Peyer's patch (tissue), 4 donors: Measurements from ENCODE around the gene NES. TPM values are rescaled to one million over a fixed set of nuclear protein-coding genes. Genes with fewer than 3 reads are reported as not detected.

Source experiments
- DNase-seq, 3 donors: peaks; one replicate each; pipeline ENCODE4 v3.0.0-alpha.2; 2017 to 2019
- H3K27ac ChIP-seq, 4 donors: fragments of 200-600 bp; sonication (generic); one replicate each; pipeline ENCODE4 v1.5.1; 2016 to 2019
- H3K27me3 ChIP-seq, 2 donors: fragments of 200-600 bp; sonication (generic); one replicate each; pipeline ENCODE4 v1.5.1; 2019
- H3K36me3 ChIP-seq, 3 donors: fragments of 200-600 bp; sonication (generic); one replicate each; pipeline ENCODE4 v1.5.1; 2016 to 2019
- H3K4me1 ChIP-seq, 4 donors: fragments of 200-600 bp; sonication (generic); one replicate each; pipeline ENCODE4 v1.5.1; 2016 to 2019
- H3K4me3 ChIP-seq, 4 donors: fragments of 200-600 bp; sonication (generic); 1 replicate in 3 of 4; 2 replicates in 1 of 4; pipeline ENCODE4 v1.5.1; 2016 to 2019; ENCODE audit warnings: mild to moderate bottlenecking in 1 of 4
- H3K9me3 ChIP-seq, 4 donors: fragments of 200-600 bp; sonication (generic); one replicate each; pipeline ENCODE4 v1.5.1; 2016 to 2019; ENCODE audit warnings: mild to moderate bottlenecking in 1 of 4
- POLR2A ChIP-seq, 2 donors: fragments of 450-650 bp; IDR thresholded peaks; one replicate each; pipeline ENCODE4 v1.5.1; 2017; ENCODE audit warnings: antibody characterized with exemption in 2 of 2, mild to moderate bottlenecking in 2 of 2, moderate library complexity in 2 of 2
- total RNA-seq, 4 donors: library from RNA; depleted of rRNA; stranded (reverse); fragments of >200 nt; gene quantifications; one replicate each; pipeline ENCODE4 v1.1.0, GENCODE V29; 2016
- TF ChIP-seq, protein P1 (sequence below), 6 experiments: fragments of 450-650 bp in 4 of 6; fragments of 200-600 bp in 2 of 6; sonication (generic) in 1 of 6; IDR thresholded peaks; one replicate each; pipeline ENCODE4 v1.5.1; 2017 to 2019; ENCODE audit warnings: antibody characterized with exemption in 6 of 6, mild to moderate bottlenecking in 3 of 6, moderate library complexity in 1 of 6

NES gene
- total RNA-seq, 4 donors from 2014 or later, result 2.8 to 25.6 (median 3.1) TPM

DNA sequence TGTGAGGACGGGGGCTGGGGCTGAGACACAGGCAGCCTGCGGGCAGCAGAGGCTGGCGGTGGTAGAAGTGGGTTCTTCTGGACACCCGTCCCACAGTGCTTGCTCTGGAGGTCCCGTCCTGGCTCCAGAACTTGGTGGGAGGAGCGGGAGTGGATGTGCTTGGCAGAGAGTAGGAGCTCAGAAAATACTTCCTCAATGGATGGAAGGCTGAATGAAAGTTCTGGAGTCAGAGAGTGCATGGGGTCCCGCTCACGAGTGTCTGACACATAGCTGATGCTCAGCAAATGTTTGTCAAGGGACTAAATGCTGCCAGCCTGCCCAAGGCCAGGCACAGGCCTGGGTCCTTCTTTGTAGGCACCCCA is 13.4 kb upstream of the NES start:
- Histone ChIP-seq H3K27ac (no peak overlapping the region), H3K9me3 (no peaks in the 10 kb centered on the region), H3K4me1 (peaks cover 0 to 18% (median 1%) of the 10 kb centered on the region in 4 donors), H3K4me3 (no peak overlapping the region), H3K27me3 (peaks cover 0 to 8% of the 10 kb centered on the region in 2 donors), H3K36me3 (no peaks in the 10 kb centered on the region)
- TF ChIP-seq, protein P1, sequence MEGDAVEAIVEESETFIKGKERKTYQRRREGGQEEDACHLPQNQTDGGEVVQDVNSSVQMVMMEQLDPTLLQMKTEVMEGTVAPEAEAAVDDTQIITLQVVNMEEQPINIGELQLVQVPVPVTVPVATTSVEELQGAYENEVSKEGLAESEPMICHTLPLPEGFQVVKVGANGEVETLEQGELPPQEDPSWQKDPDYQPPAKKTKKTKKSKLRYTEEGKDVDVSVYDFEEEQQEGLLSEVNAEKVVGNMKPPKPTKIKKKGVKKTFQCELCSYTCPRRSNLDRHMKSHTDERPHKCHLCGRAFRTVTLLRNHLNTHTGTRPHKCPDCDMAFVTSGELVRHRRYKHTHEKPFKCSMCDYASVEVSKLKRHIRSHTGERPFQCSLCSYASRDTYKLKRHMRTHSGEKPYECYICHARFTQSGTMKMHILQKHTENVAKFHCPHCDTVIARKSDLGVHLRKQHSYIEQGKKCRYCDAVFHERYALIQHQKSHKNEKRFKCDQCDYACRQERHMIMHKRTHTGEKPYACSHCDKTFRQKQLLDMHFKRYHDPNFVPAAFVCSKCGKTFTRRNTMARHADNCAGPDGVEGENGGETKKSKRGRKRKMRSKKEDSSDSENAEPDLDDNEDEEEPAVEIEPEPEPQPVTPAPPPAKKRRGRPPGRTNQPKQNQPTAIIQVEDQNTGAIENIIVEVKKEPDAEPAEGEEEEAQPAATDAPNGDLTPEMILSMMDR (IDR thresholded peaks at IDR 0.05), result no peak
- TF ChIP-seq POLR2A (IDR thresholded peaks at IDR 0.05), result no peak
- no peak for DNase-seq

DNA sequence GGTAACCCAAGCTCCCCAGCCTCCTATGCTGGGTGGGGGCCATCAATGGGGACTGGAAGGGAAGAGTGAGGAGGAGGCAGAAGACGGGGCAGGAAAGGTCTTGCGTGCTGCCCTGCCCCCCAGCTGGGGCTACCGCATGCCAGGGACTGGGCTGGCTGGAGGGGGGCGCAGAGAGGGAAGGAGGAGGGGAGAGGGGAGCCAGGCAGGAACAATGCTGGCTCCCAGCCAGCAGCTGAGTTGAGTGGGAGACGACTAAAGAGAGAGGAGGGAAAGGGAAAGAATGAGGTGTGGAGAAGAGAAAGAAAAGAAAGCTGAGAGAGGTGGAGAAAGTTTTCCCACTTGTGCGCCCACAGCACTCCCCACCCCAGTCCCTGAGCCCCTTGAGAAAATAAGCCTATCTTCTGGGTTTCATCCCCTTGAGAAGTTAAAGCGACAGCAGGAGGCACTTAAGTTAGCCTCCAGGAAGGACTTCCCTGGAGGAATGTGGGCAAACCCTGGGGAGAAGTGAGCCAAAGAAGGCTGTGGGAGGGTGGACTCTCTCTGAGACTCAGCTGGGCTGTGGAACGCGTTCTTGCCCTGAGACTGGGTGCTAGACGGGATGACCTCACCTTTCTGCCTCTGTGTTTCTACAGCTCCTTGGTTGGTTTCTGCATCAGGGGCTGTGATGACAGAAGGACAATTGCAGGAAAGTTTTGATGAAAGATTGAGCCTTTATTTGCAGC is 12.9 kb upstream of the NES start:
- DNase-seq, result no peak
- Histone ChIP-seq H3K9me3 (no peaks in the 10 kb centered on the region), H3K36me3 (no peaks in the 10 kb centered on the region), H3K27me3 (peaks cover 0 to 8% of the 10 kb centered on the region in 2 donors), H3K4me1 (peaks cover 0 to 18% (median 1%) of the 10 kb centered on the region in 4 donors), H3K4me3 (no peak overlapping the region), H3K27ac (no peak overlapping the region)
- TF ChIP-seq POLR2A (IDR thresholded peaks at IDR 0.05), result no peak
- TF ChIP-seq, protein P1 (IDR thresholded peaks at IDR 0.05), result no peak

DNA sequence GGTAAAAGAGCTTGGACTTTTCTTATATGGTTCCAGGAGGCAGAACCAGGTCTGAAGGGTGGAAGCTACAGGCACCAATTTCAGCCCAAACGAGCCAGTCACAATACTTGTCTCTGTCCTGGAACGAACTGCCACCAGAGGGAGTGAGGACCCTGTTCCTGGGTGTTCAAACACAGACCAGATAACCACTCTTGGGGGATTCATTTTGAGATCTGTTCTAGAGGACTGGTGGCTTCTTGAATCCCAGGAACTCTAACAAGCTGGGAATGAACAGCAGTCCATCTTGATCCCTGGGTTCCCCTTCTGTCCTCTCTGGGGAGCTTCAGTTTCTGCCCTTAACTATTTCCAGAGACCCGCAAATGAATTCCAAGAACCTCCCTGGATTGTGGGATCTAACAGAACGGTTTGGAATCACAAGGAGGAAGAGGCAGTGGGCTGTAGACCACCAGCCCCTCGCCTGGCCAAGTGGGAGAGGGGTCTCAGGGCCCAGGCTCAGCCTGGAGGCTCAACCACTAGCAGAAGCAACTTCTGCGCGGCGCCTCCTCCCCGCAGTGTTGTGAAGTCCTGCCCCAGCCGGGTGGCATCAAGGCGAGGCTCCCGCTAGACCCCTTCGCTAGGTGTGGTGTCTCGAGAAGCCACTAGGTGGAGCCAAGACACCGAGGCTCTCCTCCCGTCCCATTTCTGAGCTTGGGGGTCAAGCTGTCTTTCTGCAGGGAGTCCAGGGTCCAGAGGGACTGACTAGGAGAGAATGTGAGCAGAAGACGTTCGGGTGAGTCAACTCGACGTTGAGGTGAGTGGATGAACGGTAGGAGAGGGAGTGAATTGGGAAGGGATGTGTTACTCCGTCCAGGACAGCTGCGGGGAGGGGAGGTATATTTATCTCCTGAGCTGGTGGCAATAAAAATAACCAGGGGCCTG is 12.1 kb upstream of the NES start:
- peak; percentile 74 to 90 (median 77) for DNase-seq
- no peak overlapping the region for H3K27ac ChIP-seq
- H3K27me3 ChIP-seq, result peaks cover 0 to 8% of the 10 kb centered on the region in 2 donors
- TF ChIP-seq, protein P1 (IDR thresholded peaks at IDR 0.05), result peak; percentile 70 to 92 (median 86)
- TF ChIP-seq POLR2A (IDR thresholded peaks at IDR 0.05), result no peak
- H3K9me3 ChIP-seq, result no peaks in the 10 kb centered on the region
- peaks cover 0 to 18% (median 1%) of the 10 kb centered on the region in 4 donors for H3K4me1 ChIP-seq
- H3K36me3 ChIP-seq, result no peaks in the 10 kb centered on the region
- H3K4me3 ChIP-seq, result no peak overlapping the region

DNA sequence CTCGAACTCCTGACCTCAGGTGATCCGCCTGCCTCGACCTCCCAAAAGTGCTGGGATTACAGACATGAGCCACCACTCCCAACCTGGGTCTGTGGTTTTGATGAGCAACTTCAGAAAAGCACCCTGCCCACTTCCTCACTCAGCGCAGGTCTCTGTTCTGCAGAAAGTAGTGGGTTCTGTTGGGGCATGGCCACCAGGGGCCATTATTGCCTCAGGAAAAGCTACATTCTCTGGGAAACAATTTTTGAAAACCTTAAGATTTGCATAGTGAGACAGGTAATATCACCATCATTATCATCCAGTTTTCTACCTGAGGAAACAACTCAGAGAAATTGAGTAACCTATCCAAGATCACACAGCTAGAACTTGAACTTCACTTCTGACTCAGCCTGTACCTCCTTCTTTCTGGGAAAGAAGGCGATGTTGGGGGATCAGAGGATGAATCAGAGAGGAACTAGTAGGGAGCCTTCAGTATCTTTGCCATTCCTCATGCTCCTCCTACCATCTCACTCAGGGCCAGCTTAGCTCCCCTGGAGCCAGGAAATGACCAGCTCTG is 7.1 kb upstream of the NES start:
- Histone ChIP-seq H3K4me3 (no peak overlapping the region), H3K27me3 (no peaks in the 10 kb centered on the region), H3K27ac (no peak overlapping the region), H3K9me3 (no peaks in the 10 kb centered on the region), H3K4me1 (peaks cover 0 to 2% (median under 1%) of the 10 kb centered on the region in 4 donors), H3K36me3 (no peaks in the 10 kb centered on the region)
- DNase-seq, result no peak
- TF ChIP-seq, protein P1 (IDR thresholded peaks at IDR 0.05), result no peak
- no peak for TF ChIP-seq POLR2A (IDR thresholded peaks at IDR 0.05)

DNA sequence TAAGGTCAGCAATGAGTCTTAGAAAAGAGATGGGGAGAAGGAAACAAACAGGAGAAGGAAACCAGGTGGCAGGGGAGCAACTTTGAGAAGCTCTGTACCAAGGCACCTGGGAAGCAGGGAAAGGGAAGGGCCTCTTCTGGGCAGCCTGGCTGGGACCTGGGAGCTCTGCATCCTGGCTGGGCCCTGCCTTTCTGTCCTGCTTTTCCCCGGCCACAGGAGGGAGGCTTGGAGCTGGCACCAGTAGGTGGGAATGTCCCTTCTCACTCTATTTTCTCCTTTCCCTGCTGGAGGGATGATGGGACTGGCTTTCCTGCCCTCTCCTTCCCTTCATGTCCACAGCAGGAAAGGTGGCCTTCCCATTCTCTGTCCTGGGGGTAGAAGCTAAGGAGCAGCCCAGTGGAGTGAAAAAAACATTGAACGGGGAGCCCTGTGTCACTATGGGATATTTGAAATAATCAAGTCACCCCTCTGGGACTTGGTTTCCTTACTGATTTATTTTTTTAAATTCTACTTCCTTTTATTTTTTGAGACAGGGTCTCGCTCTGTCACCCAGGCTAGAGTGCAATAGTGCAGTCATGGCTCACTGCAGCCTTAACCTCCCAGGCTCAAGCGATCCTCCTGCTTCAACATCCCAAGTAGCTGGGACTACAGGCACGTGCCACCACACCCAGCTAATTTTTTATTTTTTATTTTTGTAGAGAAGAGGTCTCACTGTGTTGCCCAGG is 5.1 kb upstream of the NES start:
- Histone ChIP-seq H3K4me1 (peaks cover 0 to 7% (median 2%) of the 10 kb centered on the region in 4 donors), H3K27me3 (peaks cover 0 to under 1% of the 10 kb centered on the region in 2 donors), H3K9me3 (no peaks in the 10 kb centered on the region), H3K36me3 (no peaks in the 10 kb centered on the region), H3K27ac (no peak overlapping the region), H3K4me3 (no peak overlapping the region)
- DNase-seq, result no peak
- TF ChIP-seq, protein P1 (IDR thresholded peaks at IDR 0.05), result no peak
- no peak for TF ChIP-seq POLR2A (IDR thresholded peaks at IDR 0.05)
